H9 (cell line): ENCODE results near the gene RANBP9. TPM values are rescaled to one million over a fixed set of nuclear protein-coding genes. Genes with fewer than 3 reads are reported as not detected.

Experiments used
- DNase-seq: peaks from one replicate; pipeline ENCODE4 v3.0.0-alpha.2; 2017
- H2AFZ ChIP-seq: one replicate; pipeline ENCODE4 v1.6.1; 2013; ENCODE audit warnings: mild to moderate bottlenecking, low read length, control low read depth, moderate library complexity
- H2AK5ac ChIP-seq: 2 replicates; pipeline ENCODE4 v1.6.1; 2013; ENCODE audit warnings: low read length, control low read depth, mixed read lengths; ENCODE audit not compliant: insufficient read length
- H2BK120ac ChIP-seq: one replicate; pipeline ENCODE4 v1.6.1; 2013; ENCODE audit warnings: low read depth, mild to moderate bottlenecking, low read length, control low read depth, inconsistent platforms; ENCODE audit not compliant: poor library complexity, severe bottlenecking
- H2BK12ac ChIP-seq: 2 replicates; pipeline ENCODE4 v1.6.1; 2013; ENCODE audit warnings: low read length, control low read depth, mixed read lengths, low read depth; ENCODE audit not compliant: insufficient read length
- H2BK15ac ChIP-seq: 2 replicates; pipeline ENCODE4 v1.6.1; 2013; ENCODE audit warnings: low read depth, low read length, control low read depth
- H2BK20ac ChIP-seq: one replicate; pipeline ENCODE4 v1.6.1; 2013; ENCODE audit warnings: low read depth, mild to moderate bottlenecking, low read length, control low read depth, inconsistent platforms; ENCODE audit not compliant: poor library complexity, severe bottlenecking
- H2BK5ac ChIP-seq: 2 replicates; pipeline ENCODE4 v1.6.1; 2013; ENCODE audit warnings: low read length, control low read depth, mixed read lengths; ENCODE audit not compliant: insufficient read length
- H3K14ac ChIP-seq: 2 replicates; pipeline ENCODE4 v1.6.1; 2013; ENCODE audit warnings: low read length, control low read depth; ENCODE audit not compliant: insufficient read depth
- H3K18ac ChIP-seq: 2 replicates; pipeline ENCODE4 v1.6.1; 2013; ENCODE audit warnings: low read depth, mild to moderate bottlenecking, mixed read lengths, low read length, control low read depth; ENCODE audit not compliant: insufficient read length
- H3K23ac ChIP-seq: 2 replicates; pipeline ENCODE4 v1.6.1; 2013; ENCODE audit warnings: low read length, control low read depth, mixed read lengths, low read depth; ENCODE audit not compliant: insufficient read length
- H3K23me2 ChIP-seq: 2 replicates; pipeline ENCODE4 v1.6.1; 2013; ENCODE audit warnings: low read depth, mild to moderate bottlenecking, mixed read lengths, low read length, control low read depth; ENCODE audit not compliant: insufficient read length, poor library complexity, severe bottlenecking
- H3K27ac ChIP-seq: 2 replicates; pipeline ENCODE4 v1.5.1; 2013; ENCODE audit warnings: low read length, control low read depth, mixed read lengths, low read depth; ENCODE audit not compliant: insufficient read length
- H3K27me3 ChIP-seq: 2 replicates; pipeline ENCODE4 v1.6.1; 2013; ENCODE audit warnings: low read length, control low read depth, inconsistent platforms; ENCODE audit not compliant: insufficient read depth
- H3K4ac ChIP-seq: 2 replicates; pipeline ENCODE4 v1.6.1; 2013; ENCODE audit warnings: low read depth, mild to moderate bottlenecking, control low read depth, inconsistent platforms, low read length, moderate library complexity
- H3K4me1 ChIP-seq: 2 replicates; pipeline ENCODE4 v1.6.1; 2013; ENCODE audit warnings: low read length, control low read depth, inconsistent platforms; ENCODE audit not compliant: insufficient read depth
- H3K4me2 ChIP-seq: 2 replicates; pipeline ENCODE4 v1.6.1; 2013; ENCODE audit warnings: low read length, control low read depth, mixed read lengths; ENCODE audit not compliant: insufficient read length, insufficient read depth
- H3K56ac ChIP-seq: 2 replicates; pipeline ENCODE4 v1.6.1; 2013; ENCODE audit warnings: low read depth, mild to moderate bottlenecking, mixed read lengths, low read length, control low read depth; ENCODE audit not compliant: insufficient read length
- H3K79me1 ChIP-seq: 2 replicates; pipeline ENCODE4 v1.6.1; 2013; ENCODE audit warnings: low read depth, mild to moderate bottlenecking, moderate library complexity, low read length, control low read depth, inconsistent platforms; ENCODE audit not compliant: insufficient read depth, poor library complexity, severe bottlenecking
- H3K79me2 ChIP-seq: 2 replicates; pipeline ENCODE4 v1.6.1; 2013; ENCODE audit warnings: low read length, control low read depth, inconsistent platforms; ENCODE audit not compliant: insufficient read depth
- H3K9ac ChIP-seq: 2 replicates; pipeline ENCODE4 v1.6.1; 2013; ENCODE audit warnings: low read length, control low read depth, mixed read lengths; ENCODE audit not compliant: insufficient read length; ENCODE audit errors: extremely low read depth
- H3K9me3 ChIP-seq: one replicate; pipeline ENCODE4 v1.6.1; 2013; ENCODE audit warnings: low read depth, low read length, inconsistent platforms; ENCODE audit not compliant: control insufficient read depth
- H3T11ph ChIP-seq: one replicate; pipeline ENCODE4 v1.6.1; 2013; ENCODE audit warnings: mild to moderate bottlenecking, low read length, control low read depth, inconsistent platforms
- H4K20me1 ChIP-seq: one replicate; pipeline ENCODE4 v1.6.1; 2013; ENCODE audit not compliant: control insufficient read depth, insufficient read length, insufficient read depth
- H4K5ac ChIP-seq: 2 replicates; pipeline ENCODE4 v1.6.1; 2013; ENCODE audit warnings: low read depth, mild to moderate bottlenecking, mixed read lengths, low read length, control low read depth; ENCODE audit not compliant: insufficient read length
- H4K8ac ChIP-seq: replicated peaks from 2 replicates; pipeline ENCODE4 v1.6.1; 2013; ENCODE audit warnings: low read length, control low read depth, mixed read lengths, low read depth; ENCODE audit not compliant: insufficient read length
- H4K91ac ChIP-seq: 2 replicates; pipeline ENCODE4 v1.6.1; 2013; ENCODE audit warnings: low read depth, mild to moderate bottlenecking, moderate library complexity, mixed read lengths, low read length, control low read depth; ENCODE audit not compliant: insufficient read length
- H3K27ac Mint-ChIP-seq, 3 experiments: 2 replicates in 2 of 3; 3 replicates in 1 of 3; pipeline ENCODE4 v1.8.0; 2020 to 2021; ENCODE audit warnings: mixed read lengths in 3 of 3, mild to moderate bottlenecking in 1 of 3, moderate library complexity in 1 of 3
- H3K27me3 Mint-ChIP-seq: 2 replicates; pipeline ENCODE4 v1.8.0; 2021; ENCODE audit warnings: low read depth, mild to moderate bottlenecking, moderate library complexity, mixed read lengths
- H3K36me3 Mint-ChIP-seq, 3 experiments: 2 replicates in 2 of 3; 3 replicates in 1 of 3; pipeline ENCODE4 v1.8.0; 2020 to 2021; ENCODE audit warnings: low read depth in 3 of 3, mixed read lengths in 3 of 3; ENCODE audit not compliant: insufficient read depth in 1 of 3
- H3K4me1 Mint-ChIP-seq, 2 experiments: 2 replicates each; pipeline ENCODE4 v1.8.0; 2020; ENCODE audit warnings: mixed read lengths in 2 of 2
- H3K4me3 Mint-ChIP-seq, 2 experiments: 2 replicates in 1 of 2; 3 replicates in 1 of 2; pipeline ENCODE4 v1.8.0; 2020 to 2021; ENCODE audit warnings: mild to moderate bottlenecking in 2 of 2, mixed read lengths in 2 of 2, moderate library complexity in 1 of 2
- H3K9me3 Mint-ChIP-seq, 2 experiments: 2 replicates in 1 of 2; 3 replicates in 1 of 2; pipeline ENCODE4 v1.8.0; 2020; ENCODE audit warnings: mild to moderate bottlenecking in 2 of 2, mixed read lengths in 2 of 2, moderate library complexity in 1 of 2
- WGBS: extraction: QIAGEN DNeasy Blood & Tissue Kit; methylation state at CpG from one replicate; pipeline ENCODE4 v1.1.7; 2013; ENCODE audit warnings: missing lambda C conversion rate, low lambda C conversion rate, mixed read lengths; ENCODE audit not compliant: insufficient read length; ENCODE audit errors: extremely low coverage; 5-methylcytosine and 5-hydroxymethylcytosine counted together
- total RNA-seq: library from RNA; stranded (reverse); gene quantifications from 2 replicates; pipeline ENCODE4 v1.2.1, GENCODE V29; 2021
- TF ChIP-seq, protein P1 (sequence below): fragments of 200-600 bp; sonication (generic); conservative IDR thresholded peaks from 3 replicates; pipeline ENCODE4 v1.8.0; 2021; ENCODE audit warnings: antibody characterized with exemption, mild to moderate bottlenecking

Gene RANBP9
- total RNA-seq, 1 experiment from 2014 or later = 37.2 TPM

DNA sequence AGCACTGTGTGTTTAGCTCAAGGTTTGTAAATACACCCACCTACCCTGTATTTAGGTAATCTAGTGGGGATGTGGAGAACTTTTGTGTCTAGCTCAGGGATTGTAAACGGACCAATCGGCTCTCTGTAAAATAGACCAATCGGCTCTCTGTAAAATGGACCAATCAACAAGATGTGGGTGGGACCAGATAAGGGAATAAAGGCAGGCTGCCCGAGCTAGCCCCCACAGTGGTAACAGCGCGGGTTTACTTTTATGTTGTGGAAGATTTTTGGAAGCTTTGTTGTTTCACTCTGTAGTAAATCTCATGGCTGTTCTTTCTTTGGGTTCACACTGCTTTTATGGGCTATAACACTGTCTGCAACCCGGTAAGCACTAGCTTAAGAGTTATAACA is 32.1 kb upstream of the RANBP9 start:
- Histone ChIP-seq H2BK120ac (no peak overlapping the region), H2AK5ac (no peak overlapping the region), H4K20me1 (no peaks in the 10 kb centered on the region), H2BK12ac (no peak overlapping the region), H4K91ac (no peak overlapping the region), H3T11ph (no peak overlapping the region), H3K27ac (no peak overlapping the region), H3K9me3 (no peaks in the 10 kb centered on the region), H3K79me2 (no peaks in the 10 kb centered on the region), H3K79me1 (no peaks in the 10 kb centered on the region), H3K4me2 (no peak overlapping the region), H3K9ac (no peak overlapping the region), H2BK5ac (no peak overlapping the region), H3K4ac (no peak overlapping the region), H4K5ac (no peak overlapping the region), H3K14ac (no peak overlapping the region), H3K56ac (no peak overlapping the region), H3K23ac (no peak overlapping the region), H3K4me1 (no peaks in the 10 kb centered on the region), H2BK15ac (no peak overlapping the region), H2AFZ (no peak overlapping the region), H2BK20ac (no peak overlapping the region), H3K27me3 (no peaks in the 10 kb centered on the region), H3K23me2 (no peaks in the 10 kb centered on the region), H4K8ac (no peak overlapping the region), H3K18ac (no peak overlapping the region)
- Mint-ChIP-seq H3K27me3 (no peaks in the 10 kb centered on the region; the same call in 1 of the 2 replicates), H3K4me1 (no peaks in the 10 kb centered on the region), H3K27ac (no peak overlapping the region), H3K9me3 (peaks cover 0 to 2% of the 10 kb centered on the region in 2 experiments; a peak in 2 of 5 replicates), H3K4me3 (no peak overlapping the region), H3K36me3 (no peaks in the 10 kb centered on the region; a peak in 1 of 7 replicates)
- DNase-seq = no peak
- TF ChIP-seq, protein P1, sequence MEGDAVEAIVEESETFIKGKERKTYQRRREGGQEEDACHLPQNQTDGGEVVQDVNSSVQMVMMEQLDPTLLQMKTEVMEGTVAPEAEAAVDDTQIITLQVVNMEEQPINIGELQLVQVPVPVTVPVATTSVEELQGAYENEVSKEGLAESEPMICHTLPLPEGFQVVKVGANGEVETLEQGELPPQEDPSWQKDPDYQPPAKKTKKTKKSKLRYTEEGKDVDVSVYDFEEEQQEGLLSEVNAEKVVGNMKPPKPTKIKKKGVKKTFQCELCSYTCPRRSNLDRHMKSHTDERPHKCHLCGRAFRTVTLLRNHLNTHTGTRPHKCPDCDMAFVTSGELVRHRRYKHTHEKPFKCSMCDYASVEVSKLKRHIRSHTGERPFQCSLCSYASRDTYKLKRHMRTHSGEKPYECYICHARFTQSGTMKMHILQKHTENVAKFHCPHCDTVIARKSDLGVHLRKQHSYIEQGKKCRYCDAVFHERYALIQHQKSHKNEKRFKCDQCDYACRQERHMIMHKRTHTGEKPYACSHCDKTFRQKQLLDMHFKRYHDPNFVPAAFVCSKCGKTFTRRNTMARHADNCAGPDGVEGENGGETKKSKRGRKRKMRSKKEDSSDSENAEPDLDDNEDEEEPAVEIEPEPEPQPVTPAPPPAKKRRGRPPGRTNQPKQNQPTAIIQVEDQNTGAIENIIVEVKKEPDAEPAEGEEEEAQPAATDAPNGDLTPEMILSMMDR = no peak
- no CpG with 5 or more reads among the region's 7 CpGs for WGBS
